RCC 7860 (cell line): Measurements from ENCODE around the gene PRICKLE2.

Experiments used
- DNase-seq: peaks from one replicate; pipeline ENCODE4 v3.0.0-alpha.2; 2015; ENCODE audit warnings: low spot score
- FAIRE-seq: peaks from 2 replicates; lab custom pipeline; 2012; peaks lifted over from hg19 to GRCh38; lab: Jason Lieb, UNC

PRICKLE2 gene

DNA sequence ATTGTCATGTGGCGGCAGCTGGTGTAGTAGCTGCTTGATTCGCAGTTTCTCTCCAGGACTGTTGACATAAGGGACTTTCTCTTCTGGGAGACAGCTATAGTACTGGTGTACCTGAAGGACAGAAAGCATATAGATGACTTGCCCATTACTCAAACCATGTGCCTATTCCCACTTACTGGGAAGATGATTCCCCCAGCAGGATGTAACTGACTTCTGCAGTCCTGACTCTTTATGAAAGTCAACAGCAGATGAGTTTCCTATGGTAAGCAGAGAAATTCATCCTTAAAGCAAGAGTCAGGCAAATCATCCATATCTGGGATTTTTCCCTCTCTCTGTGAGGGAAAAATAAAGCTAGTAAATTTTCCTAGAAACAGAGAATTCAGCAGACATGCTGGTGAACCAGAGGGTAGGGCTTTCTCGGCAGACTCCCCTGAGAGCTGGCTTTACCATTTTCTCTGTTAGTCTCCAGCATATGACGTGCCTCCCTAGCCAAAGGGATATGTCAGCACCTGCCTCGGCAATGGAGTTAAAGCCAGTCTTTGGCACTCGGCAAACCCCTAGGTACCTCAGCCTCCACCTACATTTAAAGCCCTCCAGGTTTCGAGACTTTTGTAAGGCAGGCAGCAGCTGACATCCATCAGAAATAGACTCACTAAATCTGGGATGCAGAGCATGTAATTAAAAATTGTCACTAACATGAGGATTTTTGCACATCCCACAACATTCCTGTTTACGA, 62.1 kb downstream of the PRICKLE2 start:
- DNase-seq (no peak), FAIRE-seq (no peak)

DNA sequence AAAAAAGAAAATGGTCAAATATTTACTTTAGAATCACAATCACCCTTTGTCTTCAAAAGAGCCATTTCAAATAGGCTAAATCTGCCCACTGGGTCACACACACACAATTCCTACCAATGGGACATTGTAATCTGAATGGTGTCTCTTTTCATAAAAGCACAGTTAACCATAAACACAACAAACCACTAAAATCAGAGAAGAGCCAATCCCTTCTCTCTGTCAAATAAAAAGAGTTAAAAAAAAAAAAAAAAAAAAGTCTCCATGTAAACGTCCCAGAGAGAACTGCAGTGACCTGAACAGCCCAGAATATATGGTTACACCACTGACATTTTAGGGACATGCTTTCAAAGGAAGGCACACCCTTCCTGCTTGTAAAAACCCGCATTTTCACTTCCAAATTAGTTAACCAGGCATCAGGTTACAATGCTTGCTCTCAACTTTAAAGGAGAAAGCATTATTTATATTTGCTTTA, 63.7 kb downstream of the PRICKLE2 start:
- no peak for FAIRE-seq
- no peak for DNase-seq

DNA sequence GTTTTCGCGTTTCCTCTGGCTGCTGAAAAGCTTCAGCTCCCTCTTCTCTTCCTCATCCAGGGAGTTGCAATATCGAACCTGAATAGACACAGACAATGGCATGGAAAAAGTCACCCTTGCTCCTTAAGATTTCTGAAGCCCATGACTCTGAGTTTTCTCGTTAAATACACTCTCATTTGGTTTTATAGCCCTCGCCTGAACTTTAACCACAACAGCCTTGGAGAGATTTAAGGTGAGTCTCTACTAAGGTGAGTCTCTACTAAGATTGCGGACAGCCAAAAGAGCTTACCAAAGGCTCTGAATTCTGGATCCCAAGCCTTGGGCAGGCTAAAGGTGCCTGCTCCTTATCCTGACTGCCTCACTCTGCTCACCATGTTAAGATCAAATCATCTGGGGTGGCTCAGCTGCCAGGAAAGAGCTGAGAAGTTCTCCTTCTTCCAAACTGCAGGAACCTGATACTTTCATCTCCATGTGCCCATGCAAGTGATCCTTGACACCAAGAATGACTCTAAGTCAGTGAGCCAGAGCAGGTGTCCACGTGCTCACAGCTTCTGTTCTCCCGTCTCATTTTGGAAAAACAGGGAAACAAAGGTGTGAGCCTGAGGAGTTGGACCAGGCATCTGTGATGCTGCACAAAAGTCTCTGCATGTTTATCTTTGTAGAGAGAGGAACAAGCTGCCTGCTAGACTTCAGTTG, 65.1 kb downstream of the PRICKLE2 start:
- FAIRE-seq (no peak), DNase-seq (no peak)

DNA sequence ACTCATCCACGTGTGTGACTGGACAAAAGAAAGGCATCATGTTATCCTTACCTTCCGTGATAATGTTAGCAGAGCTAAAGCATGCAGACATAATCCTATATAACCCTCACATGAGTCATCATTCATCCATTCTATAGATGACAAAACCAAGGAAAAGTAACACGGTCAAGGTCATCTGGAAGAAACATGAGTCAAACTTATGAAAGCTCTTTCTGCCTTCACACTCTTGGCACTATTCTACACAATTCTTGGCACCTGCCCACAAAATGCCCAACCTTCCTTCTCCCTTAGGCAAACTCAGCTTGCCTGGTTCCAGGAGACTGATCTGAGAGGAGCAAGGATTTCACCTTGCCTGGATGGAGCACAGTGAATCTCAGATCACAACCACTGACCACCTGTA, 66.9 kb downstream of the PRICKLE2 start:
- DNase-seq (peak; percentile 55), FAIRE-seq (peak; percentile 66)

DNA sequence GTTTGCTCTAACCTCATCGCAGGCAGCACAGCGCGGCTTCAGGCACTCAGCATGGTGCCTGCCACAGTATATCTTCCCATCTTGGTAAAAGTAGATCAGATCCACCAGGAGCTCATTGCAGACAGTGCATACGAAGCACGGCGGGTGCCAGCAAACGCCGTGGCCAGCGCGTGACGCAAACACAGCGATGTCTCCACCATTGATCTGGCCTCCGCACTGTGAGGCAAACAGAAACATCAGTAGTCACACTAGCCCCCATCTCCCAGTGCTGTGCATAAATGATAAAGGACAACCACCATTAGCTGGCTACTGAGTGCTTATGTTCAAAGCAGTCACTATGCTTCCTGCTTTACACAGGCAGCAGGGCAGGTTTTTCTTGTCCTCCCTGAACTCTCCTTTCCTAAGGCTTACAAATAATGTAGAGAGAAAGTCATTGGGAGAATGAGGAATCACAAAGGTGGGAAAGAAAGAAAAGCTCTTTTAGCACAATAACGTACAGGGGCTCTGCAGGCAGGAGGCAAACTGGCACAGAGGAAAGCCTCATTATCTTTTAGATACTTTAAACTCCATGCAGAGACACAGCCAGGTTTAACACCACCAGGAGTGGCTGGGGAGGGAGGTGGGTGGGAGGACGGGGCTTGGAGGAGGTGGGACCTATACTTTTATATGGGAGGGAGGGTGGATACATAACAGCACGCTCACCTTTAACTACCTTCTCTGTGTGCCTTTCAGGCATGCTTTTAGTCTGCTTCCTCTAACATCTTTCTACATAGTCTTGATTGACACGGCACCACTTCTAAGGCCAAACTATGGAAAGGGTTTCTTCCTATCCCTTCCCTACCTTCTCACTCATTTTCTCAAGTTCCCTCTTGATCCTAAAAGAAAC, 67.9 kb downstream of the PRICKLE2 start:
- no peak for FAIRE-seq
- no peak for DNase-seq

DNA sequence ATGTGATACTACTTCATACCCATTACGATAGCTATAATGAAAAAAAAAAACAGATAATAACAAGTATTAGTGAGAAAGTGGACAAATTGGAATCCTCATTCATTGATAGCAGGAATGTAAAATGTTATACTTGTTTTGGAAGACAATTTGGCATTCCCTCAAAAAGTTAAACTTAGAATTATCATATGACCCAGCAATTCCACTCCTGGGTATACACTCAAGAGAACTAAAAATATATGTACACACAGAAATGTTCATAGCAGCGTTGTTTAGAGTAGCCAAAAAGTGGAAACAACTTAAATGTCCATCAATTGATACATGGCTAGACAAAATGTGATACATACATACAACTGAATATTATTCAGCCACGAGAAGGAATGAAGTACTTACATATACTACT, 69.9 kb downstream of the PRICKLE2 start:
- DNase-seq = no peak
- no peak for FAIRE-seq

DNA sequence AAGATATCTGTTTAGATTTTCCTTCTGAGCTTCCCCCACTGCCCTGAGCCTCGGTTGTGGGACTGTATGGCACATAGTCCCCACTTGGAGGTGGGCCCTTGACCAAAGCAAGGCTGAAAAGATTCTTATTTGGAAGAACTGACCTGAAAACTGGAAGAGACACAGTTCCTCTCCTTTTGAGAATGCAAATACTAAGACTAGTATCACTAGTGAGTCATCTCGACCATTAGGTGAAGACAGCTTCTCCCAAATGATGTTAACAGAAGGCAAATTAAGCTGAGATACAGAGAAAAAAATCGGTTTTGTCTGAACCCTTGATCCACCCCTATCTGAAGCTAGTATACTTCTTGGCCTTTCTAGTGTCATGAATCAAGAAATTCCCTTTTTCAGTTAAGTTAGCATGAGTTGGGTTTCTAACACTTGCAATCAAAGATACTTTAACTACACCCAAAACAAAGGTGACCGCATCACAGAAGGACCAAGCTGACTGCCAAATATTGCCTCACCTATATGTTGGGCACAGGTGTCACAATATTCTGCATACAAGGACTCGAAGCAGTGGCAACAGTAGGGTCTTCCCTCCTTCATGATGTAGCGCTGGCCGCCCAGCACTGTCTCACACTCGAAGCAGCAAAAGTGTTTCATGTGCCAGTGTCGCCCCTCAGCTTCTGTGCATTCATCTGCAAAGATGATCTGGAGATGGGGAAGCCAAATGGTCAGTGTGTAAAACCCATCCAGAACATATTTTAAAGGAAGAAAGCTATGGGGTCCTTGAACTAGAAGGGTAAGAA, 72.4 kb downstream of the PRICKLE2 start:
- DNase-seq (no peak), FAIRE-seq (no peak)

DNA sequence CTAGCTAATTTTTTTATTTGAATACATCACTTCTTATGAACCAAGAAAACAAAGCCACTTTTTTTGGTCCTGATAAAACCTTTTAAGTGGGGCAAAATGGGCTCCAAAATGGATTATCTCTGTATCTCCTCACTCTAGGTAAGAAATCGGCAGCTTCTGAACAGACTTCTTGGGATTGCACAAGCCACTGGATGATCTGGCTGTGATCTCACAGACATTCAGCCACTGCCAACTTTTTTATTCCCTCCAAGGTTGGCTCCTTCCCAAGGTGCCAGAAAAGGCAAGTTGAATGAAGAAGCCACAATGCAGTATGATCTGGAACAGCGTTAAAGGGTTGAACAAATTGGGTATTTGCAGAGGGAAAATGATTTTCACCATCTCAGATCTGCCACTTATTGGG, 73.2 kb downstream of the PRICKLE2 start:
- no peak for DNase-seq
- no peak for FAIRE-seq

DNA sequence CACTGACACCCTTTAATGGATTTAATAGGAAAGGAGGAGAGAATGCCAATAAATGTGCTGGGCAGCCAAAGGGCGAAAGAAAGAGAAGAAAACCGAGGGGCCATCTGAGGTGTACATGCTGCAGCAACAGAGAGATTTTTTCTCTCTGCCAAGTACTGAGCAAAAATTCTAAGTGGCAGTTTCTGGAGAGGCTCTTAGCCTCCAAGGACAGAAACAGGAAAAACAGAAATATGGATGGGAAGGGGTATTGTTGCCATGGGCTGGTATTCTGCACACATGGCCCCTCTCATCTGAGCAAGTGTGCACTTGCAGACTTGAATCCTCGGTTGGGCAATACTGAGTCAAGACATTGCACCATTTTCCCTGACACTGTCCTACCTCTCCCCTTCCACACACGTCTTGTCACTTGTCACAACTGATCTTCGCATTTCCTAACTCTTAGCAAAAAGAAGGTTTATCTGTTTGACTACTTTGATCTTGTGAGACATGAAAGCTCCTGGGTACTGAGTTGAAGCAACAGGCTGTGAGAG, 73.9 kb downstream of the PRICKLE2 start:
- no peak for DNase-seq
- no peak for FAIRE-seq

DNA sequence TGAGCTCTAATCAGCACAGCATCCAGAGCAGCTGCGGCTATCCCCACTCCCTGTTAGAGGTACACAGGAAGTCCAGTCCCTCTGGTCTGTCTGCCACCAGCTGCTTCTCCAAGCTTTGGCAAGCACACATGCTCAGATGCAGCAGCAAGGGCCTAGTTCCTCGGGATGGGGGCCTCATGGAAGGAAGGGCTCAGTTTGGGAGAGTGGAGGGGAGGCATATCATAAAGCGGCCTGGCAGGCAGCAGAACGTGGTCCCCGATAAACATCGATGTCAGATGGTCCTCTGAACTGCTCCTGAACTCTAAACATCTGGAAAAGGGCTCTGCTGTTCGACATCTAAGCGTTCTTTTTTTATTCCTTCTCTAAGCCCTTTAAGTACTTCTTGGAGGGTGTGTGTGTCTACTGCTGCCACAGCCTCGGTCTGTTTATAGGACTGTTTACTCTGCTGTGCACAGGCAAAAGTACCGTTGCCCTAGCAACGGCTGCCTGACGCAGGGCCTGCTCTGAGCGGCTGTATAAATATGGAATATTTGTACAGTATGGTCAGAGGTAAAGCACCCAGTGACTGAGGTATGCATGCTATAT, 74.6 kb downstream of the PRICKLE2 start:
- DNase-seq = no peak
- FAIRE-seq = no peak

DNA sequence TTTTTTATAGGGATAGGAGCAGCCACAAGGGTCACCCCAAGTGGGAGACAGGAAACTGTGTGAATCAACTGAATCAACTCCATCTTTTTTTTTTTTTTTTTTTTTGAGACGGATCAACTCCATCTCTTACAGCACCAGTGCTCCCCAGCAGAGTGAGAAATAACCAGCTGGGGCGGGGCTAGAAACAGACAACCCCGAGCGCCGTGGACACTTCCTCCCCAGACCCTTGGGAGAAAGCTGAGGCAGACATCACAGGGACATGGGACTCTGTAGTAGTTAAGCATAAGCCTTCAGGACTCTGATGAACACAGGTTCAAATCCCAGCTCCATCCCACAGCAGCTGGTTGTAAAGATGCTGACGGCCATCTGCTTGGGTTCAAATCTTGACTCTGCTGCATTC, 75.4 kb downstream of the PRICKLE2 start:
- DNase-seq (no peak), FAIRE-seq (no peak)

DNA sequence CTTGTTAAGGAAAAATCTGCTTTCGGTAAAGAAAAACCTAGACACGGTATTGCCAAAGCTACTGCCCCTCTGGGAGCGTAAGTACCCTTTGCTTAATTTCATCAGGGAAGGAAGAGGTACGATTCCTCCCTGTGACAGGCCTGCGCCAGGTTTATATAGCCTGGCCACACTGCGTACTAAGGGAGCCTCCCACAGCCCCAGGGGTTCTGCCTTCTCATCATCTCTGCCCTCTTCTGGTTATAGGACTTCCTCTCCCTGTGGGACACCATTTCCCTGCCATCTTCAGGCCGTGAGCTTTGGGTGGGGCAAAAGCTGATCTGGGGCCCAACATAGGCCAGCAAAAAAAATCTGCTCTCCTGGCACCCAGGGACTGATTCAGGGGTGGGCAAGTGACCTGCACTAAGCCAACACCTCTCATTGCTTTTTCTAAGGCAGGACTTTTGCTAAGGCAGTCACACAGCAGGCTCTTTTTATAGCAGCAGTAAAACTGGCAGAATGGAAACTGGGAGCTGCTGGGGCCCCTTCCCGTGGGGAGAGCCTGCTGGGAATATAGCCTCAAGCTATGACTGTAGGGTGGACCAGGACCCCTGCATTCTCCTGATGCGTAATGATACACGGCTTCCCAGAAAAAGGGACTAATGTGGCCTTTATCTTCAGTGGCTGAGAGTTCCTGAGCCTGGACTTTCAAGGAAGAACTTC, 76.2 kb downstream of the PRICKLE2 start:
- DNase-seq (no peak), FAIRE-seq (no peak)

DNA sequence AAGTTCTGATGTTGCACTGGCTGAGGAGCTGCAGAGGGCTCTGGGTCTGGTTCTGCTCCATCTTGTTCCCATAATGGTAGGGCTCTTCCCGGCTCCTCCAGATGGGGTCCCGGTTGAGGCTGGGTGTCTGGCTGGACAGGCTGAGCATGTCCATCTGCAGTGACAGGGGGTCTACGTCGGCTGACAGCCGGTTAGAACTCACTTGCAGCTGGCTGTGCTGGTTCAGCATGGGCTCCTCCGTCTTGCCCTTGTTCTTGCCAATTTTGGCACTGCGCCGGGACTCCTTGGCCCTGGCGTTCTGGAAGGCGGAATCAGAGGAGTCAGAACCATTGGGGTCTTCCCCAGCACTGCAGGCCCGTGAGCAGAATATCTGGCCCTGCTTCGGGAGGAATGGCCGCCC, 78.1 kb downstream of the PRICKLE2 start:
- DNase-seq (no peak), FAIRE-seq (no peak)

DNA sequence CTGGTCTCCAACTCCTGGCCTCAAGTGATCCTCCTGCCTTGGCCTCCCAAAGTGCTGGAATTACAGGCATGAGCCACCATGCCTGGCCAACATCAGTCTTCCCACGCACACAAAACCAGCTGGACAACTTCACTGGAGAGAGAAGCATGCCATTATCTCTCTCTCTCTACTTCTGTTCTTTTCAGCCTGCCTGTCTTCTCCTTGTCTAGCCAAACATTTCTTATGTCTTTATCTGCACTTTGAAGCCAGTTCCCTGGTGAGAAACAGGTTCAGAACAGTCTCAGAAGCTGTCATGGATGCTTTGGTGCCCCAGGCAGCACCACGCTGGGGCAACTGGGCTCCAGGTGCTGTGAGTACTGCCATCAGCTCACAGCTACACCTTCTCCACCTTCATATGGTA, 79.8 kb downstream of the PRICKLE2 start:
- DNase-seq = no peak
- FAIRE-seq = no peak

DNA sequence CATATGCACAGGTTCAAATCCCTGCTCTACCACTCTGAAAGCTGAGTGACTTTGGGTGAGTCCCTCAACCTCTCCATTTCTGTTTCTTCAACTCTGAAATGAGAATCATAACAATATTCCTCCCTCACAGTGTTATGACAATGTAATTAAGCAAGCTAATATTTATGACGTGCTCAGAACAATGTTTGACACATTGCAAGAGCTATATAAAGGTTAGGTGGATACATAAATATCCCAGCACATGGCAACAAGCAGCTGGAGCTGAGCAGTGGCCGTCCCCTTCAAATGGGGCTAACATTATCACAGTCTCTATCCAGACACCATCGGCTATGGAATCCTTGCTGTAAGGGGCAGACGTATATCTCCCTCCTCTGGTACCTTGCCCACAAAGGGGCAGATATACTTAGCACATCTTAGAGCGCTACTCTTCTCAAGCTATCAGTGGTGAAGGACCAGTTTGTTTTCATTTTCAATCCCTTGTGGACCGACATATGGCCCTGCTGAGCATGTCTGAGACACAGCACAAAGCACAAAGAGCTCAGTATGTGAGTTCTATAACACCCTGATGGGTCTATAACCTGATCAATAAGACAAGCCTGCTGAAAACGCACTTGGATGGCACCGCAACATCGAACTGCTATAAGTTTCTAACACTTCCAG, 80.9 kb downstream of the PRICKLE2 start:
- no peak for DNase-seq
- no peak for FAIRE-seq

DNA sequence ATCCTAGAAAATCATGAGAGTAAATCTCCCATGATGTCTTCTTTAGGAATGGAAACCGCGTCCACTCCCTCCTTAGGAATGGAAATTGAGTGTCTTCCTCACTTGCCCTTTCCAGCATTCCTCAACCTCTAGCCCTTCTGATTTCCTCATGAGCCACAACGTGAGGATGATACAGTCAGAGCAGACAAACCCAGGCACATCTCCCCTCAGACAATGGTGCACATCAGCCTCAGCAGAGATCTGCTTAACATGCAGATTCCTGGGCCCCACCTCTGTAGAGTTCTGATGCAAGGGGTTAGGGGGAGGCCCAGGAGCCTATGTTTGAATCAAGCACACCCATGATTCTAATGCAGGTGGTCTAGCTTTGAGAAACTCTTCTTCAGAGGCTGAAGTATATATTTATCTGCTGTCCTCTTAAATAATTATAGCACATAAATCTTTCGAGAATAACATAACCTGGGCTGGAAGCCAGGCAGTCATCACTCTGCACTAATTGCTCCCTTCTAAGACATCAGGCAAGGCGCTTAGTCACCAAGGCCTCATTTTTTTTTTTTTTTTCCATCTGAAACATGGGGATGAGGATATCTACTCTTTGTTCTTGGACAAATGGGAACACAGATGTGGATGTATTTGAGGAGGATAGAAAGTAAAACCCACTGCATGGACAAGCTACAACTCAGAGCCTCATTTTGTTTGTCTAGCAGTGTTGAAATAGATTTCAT, 81.7 kb downstream of the PRICKLE2 start:
- DNase-seq = peak; percentile 66
- peak; percentile 85 for FAIRE-seq

DNA sequence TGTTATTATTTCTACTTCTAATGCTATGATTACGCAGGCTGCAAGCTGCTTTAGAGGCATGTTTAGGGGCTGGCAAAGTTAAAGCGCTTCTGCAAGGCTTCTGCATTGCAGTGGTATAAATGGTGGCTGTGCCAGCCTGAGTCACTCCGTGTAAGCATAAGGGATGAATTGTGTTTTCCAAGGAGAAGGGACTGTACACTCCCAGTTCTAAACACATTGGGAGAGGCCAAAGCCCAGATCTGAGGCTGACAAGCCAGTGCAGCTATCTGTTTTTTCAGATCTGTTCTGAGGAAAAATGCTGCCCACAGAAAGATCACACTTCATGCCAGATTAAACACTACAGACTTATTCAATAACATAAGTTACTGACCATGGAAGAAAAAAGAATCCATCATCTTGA, 83.8 kb downstream of the PRICKLE2 start:
- FAIRE-seq (no peak), DNase-seq (no peak)

DNA sequence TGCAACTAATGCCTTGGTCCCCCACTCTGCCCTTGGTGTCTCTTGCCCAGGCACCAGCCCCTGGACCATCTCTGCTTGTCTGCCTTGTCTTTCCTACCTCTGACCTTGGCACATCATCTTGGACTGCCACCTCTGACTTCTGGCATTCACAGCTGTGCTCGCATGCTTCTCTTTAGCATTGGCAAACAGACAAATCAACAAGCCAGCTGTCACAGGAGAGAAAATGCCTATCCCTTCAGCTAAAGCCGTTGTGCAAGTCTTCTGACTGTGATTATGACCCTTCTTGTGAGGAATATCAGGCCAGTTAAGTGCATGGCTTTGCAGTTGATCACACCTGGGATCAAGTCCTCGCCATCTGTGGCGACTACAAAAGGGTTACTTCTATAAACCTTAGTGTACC, 84.6 kb downstream of the PRICKLE2 start:
- no peak for FAIRE-seq
- no peak for DNase-seq
